ENCODE data around the gene GFY.

DNA sequence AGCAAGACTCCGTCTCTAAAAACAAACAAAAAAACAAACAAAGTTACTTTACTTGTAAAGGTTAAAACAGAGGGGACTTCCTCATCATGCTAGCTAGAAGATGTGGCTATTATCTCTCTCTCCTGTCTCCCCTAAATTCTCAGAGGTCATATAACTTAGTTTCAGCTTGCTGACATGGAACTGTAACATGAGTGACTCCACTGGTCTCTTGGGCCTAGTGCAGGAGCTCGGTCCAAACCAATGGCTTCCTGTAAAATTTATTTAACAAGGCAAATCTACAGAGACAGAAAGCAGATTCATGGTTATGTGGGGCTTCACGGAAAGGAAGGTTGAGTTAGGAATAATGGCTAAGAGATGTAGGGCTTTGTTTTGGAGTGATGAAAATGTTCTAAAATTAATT, 46.7 kb upstream of the GFY start:
- TF ChIP-seq, protein P1, sequence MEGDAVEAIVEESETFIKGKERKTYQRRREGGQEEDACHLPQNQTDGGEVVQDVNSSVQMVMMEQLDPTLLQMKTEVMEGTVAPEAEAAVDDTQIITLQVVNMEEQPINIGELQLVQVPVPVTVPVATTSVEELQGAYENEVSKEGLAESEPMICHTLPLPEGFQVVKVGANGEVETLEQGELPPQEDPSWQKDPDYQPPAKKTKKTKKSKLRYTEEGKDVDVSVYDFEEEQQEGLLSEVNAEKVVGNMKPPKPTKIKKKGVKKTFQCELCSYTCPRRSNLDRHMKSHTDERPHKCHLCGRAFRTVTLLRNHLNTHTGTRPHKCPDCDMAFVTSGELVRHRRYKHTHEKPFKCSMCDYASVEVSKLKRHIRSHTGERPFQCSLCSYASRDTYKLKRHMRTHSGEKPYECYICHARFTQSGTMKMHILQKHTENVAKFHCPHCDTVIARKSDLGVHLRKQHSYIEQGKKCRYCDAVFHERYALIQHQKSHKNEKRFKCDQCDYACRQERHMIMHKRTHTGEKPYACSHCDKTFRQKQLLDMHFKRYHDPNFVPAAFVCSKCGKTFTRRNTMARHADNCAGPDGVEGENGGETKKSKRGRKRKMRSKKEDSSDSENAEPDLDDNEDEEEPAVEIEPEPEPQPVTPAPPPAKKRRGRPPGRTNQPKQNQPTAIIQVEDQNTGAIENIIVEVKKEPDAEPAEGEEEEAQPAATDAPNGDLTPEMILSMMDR (IDR thresholded peaks at IDR 0.05), result no peak
- TF ChIP-seq POLR2AphosphoS5 (IDR thresholded peaks at IDR 0.05; ENCODE audit: insufficient read depth in 1 of 2, low read depth in 1 of 2), result no peak
- no peak for TF ChIP-seq POLR2A (IDR thresholded peaks at IDR 0.05)

Data from vagina (tissue), 2 donors.